Jurkat, Clone E6-1 (cell line): ENCODE results near the gene JAGN1. TPM values are rescaled to one million over a fixed set of nuclear protein-coding genes. Genes with fewer than 3 reads are reported as not detected.
A peak's percentile ranks its signal among the peaks of the same experiment; 100 is the strongest.
"Not testable (repeated sequence)": the region's sequence is repeated elsewhere in the genome, so short reads cannot be mapped to it uniquely, and the experiment has no call there.

Source experiments
- DNase-seq: peaks from one replicate; pipeline ENCODE4 v3.0.0-alpha.2; 2011; ENCODE audit warnings: low read depth, low spot score
- H3K4me3 ChIP-seq: 2 replicates; pipeline ENCODE4 v1.5.1; 2011; ENCODE audit warnings: mild to moderate bottlenecking, low read length, control low read depth, moderate library complexity
- polyA plus RNA-seq: library from polyadenylated mRNA; unstranded; fragments of >200 nt; gene quantifications from one replicate; pipeline ENCODE4 v1.2.1, GENCODE V29; 2012; ENCODE audit warnings: missing spikeins; ENCODE audit not compliant: insufficient read length, insufficient read depth

The JAGN1 gene
- 41.9 TPM for polyA plus RNA-seq

DNA sequence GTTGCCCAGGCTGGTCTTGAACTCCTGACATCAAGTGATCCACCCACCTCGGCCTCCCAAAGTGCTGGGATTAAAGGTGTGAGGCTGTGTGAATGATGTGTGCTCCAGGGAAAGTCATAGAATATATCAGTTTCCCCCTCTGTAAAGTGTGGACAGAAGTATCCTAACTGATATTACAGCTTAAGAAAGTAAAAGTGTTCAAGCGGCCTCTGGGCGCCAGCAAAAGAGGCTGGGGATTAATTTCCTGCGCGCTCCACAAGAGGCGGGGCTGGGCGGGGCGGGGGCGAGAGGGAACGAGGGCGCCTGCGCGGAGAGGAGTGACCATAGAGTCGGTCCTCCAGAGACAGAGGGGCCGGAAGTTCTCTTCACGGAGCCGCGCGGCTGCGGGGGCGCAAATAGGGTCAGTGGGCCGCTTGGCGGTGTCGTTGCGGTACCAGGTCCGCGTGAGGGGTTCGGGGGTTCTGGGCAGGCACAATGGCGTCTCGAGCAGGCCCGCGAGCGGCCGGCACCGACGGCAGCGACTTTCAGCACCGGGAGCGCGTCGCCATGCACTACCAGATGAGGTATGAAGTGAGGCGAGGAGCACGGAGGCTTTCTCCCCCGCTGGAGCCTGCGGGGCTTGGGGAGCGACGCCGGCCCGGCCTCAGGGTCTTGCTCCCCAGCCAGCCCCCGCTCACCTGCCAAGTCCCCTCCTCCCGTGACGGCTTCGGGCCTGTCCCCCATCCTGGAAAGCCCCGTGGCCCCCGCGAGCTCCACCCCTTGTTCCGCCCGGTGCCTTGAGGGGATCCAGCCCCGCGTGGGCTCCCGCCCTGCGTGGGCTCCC is at the start of gene JAGN1:
TSS of gene JAGN1 (plus strand) at position 362 of the 823 bp plus-strand sequence. CDS start at position 475, 113 bp downstream.
- peak within 1 kb of the TSS; percentile 91 for H3K4me3 ChIP-seq
- DNase-seq: peak; percentile 84

DNA sequence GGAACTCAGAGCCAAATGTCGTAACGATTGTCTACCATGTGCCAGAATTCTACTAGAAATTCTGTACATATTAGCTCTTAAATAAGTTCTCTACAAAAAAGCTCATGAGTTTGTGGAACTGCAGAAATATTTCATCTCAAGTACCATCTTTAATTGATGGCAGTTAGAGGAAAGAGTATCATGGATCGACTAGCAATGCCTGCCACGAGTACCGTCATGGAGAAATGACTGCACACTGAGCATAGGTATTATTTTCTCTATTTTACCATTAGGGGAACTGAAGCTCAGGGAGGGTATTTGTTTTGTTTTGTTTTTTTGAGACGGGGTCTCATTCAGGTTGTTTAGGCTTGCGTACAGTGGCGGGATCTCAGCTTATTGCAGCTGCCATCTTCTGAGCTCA is 49.4 kb upstream of the JAGN1 start:
- H3K4me3 ChIP-seq: no peak overlapping the region
- no peak for DNase-seq

- H3K4me3 ChIP-seq: peak within 1 kb of the TSS; percentile 98
- DNase-seq: peak; percentile 90
Measured at GRCh38 chr3:9843715-9844438, 46.5 kb upstream of the JAGN1 start, which contains the start of gene RPUSD3. Gene RPUSD3 (minus strand): TSS chr3:9844008. CDS start chr3:9843990, 18 bp downstream.

- no peak for DNase-seq
- H3K4me3 ChIP-seq: no peak overlapping the region
Measured at GRCh38 chr3:9846231-9846630, 44.2 kb upstream of the JAGN1 start.

DNA sequence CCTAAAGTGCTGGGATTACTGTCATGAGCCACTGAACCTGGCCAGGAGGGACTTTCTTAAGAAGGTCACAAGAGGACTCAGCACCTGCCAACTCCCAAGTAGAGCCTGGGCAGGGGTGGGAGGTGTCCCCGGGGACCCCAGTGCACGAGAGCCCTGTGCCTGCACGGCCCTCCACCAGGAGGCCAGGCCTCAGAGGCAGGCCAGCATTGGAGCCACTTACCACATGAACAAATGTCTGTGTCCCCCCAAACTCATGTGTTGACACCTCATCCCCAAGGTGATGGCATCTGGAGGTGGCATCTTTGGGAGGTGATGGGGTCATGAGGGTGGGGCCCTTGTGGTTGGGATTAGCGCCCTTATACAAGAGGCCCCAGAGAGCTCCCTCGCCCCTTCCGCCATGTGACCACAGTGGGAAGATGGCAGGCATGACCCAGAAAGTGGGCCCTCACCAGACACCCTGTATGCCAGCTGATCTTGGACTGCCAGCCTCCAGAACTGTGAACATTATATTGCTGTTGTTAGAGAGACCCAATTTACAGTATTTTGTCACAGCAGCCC is 43.4 kb upstream of the JAGN1 start:
- DNase-seq: no peak
- H3K4me3 ChIP-seq: no peak overlapping the region

- H3K4me3 ChIP-seq, DNase-seq: not testable (repeated sequence)
Measured at GRCh38 chr3:9847870-9848269, 42.5 kb upstream of the JAGN1 start.

- DNase-seq: peak; percentile 24
- H3K4me3 ChIP-seq: not testable (repeated sequence)
Measured at GRCh38 chr3:9848860-9849259, 41.5 kb upstream of the JAGN1 start.

DNA sequence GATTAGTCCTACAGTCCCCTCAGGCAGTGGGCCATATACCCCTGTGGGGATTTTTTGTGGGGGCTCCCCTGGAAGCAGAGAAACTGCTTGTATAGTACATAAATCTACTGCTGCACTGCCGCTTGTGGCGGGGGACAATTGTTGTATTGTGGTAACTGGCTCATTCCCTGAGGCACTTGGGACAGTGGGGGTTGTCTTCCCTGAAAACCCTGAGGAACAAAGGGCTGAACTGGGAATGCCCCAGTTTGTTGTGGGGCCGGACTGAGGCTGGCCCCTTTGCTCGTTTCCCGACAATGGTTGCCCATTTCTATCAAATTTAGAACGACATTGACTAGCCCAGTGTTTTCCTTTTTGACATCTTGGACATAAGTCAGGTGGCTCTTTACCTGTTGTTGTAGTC is 39.0 kb upstream of the JAGN1 start:
- not testable (repeated sequence) for DNase-seq, H3K4me3 ChIP-seq

- not testable (repeated sequence) for H3K4me3 ChIP-seq, DNase-seq
Measured at GRCh38 chr3:9851926-9852325, 38.5 kb upstream of the JAGN1 start.

- DNase-seq: no peak
- no peak overlapping the region for H3K4me3 ChIP-seq
Measured at GRCh38 chr3:9852528-9852927, 37.9 kb upstream of the JAGN1 start.

GRCh38 chr3:9854291-9854940 is 36.0 kb upstream of the JAGN1 start:
- not testable (repeated sequence) for DNase-seq, H3K4me3 ChIP-seq

DNA sequence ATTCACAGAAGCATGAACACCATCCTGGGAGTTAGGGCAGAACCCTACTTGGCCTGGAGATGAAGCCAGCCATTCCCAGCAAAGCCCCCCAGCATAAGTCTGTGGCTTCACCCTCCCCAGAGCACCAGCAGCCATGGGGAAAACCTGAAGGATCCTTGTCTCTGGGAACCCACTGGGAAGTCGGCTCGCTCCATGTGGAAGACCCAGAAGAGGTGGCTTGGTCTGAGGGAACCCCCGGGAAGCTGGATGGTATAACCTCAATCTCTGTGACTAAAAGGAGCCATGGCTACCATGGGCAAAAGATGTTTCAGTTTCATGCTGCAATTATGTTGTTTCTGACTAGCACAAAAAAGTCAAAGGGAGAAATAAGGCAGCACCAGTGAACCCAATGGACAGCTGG is 34.8 kb upstream of the JAGN1 start:
- no peak for DNase-seq
- H3K4me3 ChIP-seq: no peak overlapping the region

- no peak overlapping the region for H3K4me3 ChIP-seq
- DNase-seq: no peak
Measured at GRCh38 chr3:9859530-9860025, 30.8 kb upstream of the JAGN1 start.

DNA sequence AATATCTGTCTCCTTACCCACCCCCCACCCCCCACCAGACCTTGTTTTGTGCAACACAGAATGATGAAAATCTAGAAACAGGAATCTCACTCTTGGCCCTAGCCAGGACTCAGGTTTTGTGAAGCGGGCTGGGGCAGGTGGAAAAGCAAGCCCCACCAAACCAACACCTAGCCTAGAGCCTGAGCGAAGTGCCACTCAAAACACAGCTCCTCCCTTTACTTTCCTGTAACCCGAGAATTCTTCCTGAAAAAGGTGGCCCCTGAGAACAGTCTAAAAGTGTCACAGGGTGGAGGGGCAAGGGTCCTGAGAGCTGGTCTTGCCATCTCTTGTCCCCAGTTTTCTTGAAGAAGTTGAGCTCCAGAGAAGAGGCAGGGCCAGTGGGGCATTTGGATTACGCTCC is 29.2 kb upstream of the JAGN1 start:
- no peak overlapping the region for H3K4me3 ChIP-seq
- no peak for DNase-seq

GRCh38 chr3:9861626-9862130 is 28.7 kb upstream of the JAGN1 start:
- H3K4me3 ChIP-seq: no peak overlapping the region
- DNase-seq: no peak

DNA sequence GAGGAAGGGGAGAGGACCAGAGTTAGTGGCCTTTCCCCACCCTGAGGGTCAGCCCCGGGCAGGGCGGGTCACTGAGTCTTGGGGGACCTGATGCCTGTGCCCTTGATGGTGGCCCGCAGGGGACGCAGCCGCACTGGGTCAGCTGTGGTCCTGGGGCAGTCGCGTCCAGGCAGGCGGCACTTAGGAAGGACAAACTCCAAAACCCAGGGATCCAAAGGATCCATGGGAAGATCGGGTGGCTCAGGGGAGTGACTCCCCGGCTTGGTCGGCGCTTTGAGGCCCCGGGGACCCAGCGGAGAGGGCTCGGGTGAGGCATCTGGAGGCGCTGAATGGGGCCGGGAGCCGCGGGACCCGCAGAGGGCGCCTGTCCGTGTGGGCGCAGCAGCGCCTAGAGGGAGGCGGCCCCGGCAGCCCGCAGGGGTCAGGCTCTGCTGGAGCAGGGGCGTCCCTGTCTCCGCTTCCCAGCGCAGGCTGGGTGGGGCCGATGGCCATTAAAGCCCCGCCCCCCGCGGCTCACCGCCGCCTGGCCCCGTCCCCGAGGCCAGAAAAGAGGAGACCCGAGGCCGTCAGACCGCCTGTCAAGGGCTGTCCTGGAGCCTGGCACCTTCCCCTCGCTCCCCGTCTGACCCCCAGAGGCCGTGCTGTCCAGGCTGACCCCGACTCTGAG is 27.9 kb upstream of the JAGN1 start:
- no peak for DNase-seq
- no peak overlapping the region for H3K4me3 ChIP-seq

DNA sequence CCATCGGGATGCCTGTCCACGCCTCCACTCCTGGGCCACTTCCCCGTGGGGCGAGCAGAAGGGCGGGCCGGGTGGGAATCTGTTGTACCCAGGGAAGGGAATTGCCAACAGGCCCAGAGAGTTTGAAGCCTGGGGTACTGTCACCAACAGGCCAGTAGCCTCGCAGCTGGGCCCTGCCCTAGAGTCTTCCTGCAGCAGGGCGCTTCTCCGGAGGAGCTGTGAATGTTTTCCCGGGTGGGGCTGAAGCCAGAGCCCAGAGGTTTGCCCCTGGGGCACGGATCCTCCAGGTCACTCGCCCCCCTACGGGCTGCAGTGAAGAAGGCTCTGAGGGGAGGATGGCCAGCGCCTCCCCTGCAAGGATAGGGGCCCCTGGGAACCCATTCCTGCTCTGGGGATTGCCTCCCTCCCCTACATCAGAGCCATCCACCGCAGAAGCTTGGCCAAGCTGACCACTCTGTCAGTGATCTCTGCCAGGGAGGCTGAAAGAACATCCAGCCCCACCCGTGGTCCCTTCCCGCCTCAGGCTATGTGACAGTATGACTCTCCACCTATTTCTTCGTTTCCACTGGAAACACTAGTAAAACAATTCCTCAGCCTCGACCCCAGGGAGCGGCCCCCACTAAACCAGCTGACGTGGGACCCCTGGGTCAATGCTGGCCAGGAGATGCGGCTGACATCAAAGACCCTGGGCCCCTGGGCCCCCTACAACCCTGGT is 27.2 kb upstream of the JAGN1 start:
- DNase-seq: no peak
- no peak overlapping the region for H3K4me3 ChIP-seq
